DMS79 (cell line): ENCODE measurements around the gene MRPL23.

Source experiments
- DNase-seq: peaks from one replicate; lab custom pipeline; 2025; lab: John Stamatoyannopoulos, UW

Gene MRPL23

DNA sequence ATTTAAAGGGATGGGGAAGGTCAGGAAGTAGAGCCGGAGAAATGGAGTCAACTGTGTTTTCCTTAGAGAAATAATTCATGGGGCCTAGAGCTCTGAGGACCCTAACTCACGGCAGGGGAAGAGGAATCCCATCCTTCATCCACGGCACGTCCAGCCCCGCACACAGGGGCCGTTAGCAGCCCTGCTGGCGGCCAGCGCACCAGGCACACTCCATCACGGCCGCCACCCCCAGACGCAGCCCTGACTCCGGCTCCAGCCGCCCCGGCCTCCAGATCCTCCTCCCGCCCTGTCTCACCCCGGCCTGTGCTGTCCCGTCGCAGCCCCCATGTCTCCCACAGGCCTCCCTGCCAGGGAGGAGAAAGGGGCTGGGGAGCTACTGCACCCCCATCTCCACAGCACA, 11.2 kb downstream of the MRPL23 start:
- no peak for DNase-seq

GRCh38 chr11:1959786-1960185, 12.7 kb downstream of the MRPL23 start:
- DNase-seq = no peak

- DNase-seq = no peak
Observed at GRCh38 chr11:1963864-1964263, 16.7 kb downstream of the MRPL23 start.

GRCh38 chr11:1964348-1964747, 17.2 kb downstream of the MRPL23 start:
- no peak for DNase-seq

GRCh38 chr11:1964955-1965354, 17.8 kb downstream of the MRPL23 start:
- no peak for DNase-seq

DNA sequence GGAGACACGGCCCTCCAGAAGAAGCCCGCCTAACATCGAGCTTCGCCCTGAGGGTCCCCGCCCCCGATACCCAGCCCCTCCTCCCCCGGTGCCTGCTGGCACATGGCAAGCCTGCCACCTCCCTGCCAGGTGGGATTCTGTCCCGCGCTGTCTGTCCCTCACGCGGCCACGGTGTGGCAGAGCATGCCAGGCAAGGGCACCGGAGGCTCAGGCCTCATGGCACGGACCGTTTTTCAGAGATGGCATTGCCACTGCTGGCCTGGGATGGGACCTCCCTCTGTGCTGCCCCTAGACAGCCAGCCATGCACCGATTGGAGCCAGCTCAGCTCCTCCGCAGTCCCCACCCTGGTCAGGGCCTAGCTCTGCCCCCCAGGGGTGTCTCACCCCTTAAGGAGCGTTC, 19.4 kb downstream of the MRPL23 start:
- no peak for DNase-seq

GRCh38 chr11:1967641-1968225, 20.6 kb downstream of the MRPL23 start:
- no peak for DNase-seq

GRCh38 chr11:1968454-1969002, 21.4 kb downstream of the MRPL23 start:
- DNase-seq = no peak

DNA sequence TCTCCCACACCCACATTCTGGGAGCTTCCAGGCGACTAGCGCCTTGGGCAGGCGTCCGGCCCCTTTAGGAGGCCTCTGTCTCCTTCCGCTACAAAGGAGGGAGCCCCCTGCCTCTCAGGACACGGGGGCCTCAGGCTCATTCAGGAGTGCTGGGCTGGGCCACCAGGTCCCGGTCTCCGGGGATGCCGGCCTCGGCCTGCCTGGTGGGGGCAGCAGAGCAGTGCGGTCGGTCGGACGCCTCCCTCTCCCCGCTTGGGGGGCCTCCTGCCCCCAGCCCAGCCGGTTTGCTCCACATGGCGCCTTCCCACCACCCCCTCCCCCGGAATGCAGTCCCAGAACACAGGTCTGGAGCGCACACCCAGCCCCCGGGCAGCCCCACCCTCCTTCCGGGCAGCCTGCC, 21.9 kb downstream of the MRPL23 start:
- no peak for DNase-seq

DNA sequence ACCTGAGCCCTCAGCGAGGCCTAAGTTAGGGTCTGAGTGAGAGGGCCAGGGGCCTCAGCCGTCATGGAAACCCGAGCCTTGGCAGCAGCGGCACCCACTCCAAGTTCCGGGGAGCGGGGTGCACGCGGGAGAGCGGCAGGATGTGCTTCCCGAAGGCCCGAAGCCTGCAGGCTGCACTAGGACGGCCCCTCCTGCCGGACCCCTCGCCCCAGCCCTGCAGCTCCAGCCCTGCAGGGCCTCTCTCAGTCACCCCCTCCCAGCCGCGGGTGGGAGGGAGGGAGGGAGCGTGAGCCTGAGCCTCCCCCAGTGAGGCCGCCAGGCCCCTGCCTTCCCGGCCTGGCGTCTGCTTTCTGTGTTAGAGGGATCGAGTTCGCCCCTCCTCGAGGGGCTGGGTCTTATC, 22.6 kb downstream of the MRPL23 start:
- no peak for DNase-seq

GRCh38 chr11:1970956-1971355, 23.8 kb downstream of the MRPL23 start:
- DNase-seq = no peak

DNA sequence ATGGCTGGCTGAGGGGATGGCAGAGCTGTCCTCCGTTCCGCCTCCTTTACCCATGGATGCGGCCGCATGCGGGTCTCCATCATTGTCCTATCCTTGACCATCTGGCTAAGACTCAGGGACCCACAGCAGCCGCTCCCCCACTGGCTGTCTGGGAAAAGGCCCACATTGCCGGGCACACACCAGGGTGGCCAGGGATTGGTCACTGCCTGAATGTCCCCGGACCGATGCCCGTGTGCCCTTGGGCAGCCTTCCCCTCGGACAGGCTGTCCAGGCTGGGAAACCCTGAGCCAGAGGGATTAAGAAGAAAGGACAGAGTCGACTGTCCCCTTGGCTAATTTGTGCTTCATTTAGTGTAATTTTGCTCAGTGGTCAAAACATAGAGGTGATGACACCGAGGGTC, 28.1 kb downstream of the MRPL23 start:
- DNase-seq = no peak

DNA sequence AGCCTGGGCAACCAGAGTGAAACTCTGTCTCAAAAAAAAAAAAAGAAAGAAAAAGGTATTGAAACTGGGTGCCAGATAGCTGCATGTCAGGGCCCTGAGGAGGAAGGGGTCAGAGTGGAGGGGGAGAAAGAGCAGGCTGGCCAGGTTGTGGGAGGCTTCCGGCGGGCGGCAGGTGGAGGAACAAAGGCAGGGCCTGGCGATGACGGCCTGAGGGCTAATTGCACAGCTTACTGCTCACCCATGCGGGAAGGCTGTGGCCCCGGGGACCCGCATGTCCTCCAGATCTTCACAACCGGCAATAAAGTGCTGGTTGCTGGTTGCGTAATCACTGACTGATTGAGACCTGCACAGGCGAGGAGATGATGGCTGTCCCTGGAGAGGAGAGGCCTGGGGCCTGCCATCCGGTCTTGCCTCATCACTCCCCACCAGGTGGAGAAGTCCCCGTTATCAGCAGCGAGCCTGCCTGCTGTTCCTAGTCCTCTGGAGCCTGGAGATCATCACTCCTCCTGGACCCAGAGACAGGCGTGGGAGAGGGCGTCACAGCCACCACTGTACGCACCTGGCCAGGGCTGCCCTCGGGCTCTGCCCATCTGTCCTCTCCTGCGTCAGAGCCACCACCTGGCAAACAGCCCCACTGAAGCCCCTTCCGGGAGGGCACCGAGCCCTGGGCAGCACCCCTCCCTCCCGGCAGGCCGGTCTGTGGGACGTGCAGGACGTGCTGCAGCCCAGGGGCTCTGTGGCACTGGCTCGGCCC, 31.8 kb downstream of the MRPL23 start:
- no peak for DNase-seq

DNA sequence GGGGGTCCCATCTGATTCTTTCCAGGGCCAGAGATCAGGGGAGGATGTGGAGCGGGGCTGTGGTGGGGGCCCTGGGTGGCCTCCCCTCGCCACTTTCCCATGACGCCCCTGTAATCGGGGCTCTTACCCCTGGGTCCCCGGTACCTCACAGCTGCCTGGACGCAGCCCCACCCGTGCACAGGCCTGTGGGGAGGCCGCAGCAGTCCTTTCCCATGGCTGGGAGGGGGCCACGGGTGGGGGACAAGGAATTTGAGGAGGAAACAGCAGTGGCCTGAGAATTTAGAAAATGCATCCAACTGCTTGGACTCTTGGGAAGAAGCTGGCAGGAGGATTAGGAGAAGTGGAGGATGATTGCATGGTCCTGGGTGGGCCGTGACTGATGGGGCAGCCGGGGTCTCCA, 32.5 kb downstream of the MRPL23 start:
- no peak for DNase-seq

DNA sequence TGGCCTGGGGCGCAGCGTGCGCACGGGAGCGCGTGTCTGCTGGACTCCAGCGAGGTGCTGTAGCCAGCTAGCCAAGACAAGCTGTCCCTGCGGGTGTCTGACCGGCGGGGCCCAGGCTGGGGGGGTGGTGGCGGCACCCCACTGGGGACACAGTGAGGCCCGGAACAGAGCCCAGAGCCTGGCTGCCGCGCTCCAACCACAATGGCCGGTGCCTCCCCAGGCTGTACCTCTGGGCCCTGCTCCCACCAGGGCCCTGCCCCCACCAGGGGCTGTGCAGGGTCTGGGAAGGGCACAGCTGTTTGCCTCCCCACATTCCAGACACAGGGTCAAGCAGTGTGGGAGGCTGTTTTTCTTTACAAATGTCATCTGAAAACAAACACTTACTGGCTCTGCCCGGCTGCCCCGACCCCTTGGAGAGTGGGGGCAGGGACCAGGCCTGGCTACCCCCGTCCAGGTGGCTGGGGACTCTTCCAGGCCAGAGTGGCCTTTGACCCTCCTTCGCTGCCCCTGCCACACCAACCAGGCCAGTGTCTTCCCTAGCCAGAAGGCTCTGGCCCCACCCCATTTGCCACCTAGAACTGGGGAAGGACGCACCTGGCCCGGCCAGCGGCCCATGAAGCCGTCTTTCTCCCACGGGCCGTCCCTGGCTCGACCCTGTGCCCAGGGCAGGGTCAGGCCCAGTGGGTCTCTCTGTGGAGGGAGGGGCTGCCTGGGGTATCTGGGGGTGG, 35.9 kb downstream of the MRPL23 start:
- no peak for DNase-seq

DNA sequence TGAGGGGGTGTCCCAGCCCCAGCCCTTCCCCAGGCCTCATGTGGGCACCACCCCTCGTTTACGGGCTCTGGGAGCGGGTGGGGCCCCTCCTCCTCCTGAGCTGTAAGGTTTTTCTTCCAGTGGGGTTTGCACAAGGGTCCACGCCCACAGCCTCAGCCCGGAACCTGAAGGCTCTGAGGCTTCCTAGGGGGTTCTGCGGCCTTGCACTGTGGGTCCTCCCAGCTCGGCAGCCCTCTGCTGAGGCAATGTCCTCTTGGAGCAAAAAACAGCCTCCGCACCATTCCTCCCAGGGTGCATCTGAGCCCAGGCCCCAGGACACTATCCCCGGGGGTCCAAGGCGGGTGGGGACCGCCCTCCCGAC, 36.4 kb downstream of the MRPL23 start:
- DNase-seq = no peak

DNA sequence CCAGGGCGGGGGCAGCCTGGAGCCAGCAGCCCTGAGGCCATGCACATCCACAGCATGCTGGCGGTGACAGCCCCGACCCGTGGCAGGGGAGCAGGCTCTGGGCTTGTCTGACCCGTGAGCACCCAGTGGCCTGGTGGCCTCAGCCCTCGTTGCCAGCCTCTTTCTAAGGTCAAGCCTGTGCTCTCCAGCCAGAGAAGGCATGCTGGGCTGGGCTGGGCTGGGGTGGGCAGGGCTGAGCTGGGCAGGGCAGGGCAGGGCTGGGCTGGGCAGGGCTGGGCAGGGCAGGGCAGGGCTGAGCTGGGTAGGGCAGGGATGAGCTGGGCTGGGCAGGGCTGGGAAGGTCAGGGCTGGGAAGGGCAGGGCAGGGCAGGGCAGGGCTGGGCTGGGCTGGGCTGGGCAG, 39.9 kb downstream of the MRPL23 start:
- no peak for DNase-seq

DNA sequence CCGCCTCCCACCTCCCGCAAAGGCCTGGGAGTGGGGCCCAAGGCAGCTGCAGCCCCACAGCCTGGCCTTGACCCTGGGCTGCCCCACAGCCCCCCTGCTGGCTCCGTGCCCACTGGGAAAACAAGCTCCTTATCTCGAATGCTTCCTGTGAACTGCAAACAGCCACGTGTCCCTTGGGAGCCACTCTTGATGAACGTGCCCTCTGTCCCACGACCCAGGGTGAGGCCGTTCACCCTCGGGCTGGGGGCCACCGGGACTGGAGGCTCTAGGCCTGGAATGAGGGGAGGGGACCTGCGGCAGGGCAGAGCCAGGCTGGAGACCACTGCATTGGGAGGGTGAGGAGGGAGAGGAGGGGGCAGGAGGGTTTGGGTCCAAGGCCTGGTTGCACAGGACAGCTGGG, 41.0 kb downstream of the MRPL23 start:
- DNase-seq = no peak

- DNase-seq = no peak
Observed at GRCh38 chr11:1988667-1989317, 41.7 kb downstream of the MRPL23 start.

DNA sequence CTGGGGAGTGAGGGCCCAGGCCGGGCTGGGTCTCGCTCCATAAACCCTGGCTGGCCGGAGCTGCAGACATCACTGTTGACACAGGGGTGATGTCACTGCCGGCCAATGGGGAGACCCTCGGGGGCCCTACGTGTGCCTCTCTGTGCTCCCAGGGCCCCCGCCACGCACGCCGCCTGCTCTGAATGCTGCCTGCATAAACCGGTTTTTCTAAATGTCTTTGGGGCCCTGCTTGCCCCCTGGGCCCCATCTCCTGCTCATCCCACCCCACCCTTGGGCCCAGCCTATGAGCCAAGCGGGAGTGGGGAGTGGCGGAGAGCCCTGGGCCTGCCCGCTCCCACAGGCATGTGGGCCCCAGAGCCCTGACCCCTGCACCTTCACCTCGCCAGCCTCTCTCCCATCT, 42.8 kb downstream of the MRPL23 start:
- no peak for DNase-seq

- DNase-seq = no peak
Observed at GRCh38 chr11:1990872-1991578, 43.9 kb downstream of the MRPL23 start.

- no peak for DNase-seq
Observed at GRCh38 chr11:1992111-1992510, 45.0 kb downstream of the MRPL23 start.
